Neural cell (in vitro differentiated cells): Measurements from ENCODE around the gene TSPAN18. TPM values are rescaled to one million over a fixed set of nuclear protein-coding genes. Genes with fewer than 3 reads are reported as not detected.

Experiments
- H2AFZ ChIP-seq: fragments of 200-600, 300-800 bp; sonication (generic), shearing (Covaris generic); 2 replicates; pipeline ENCODE4 v1.6.0; 2014; ENCODE audit warnings: low read depth, mild to moderate bottlenecking, antibody characterized with exemption, low read length, moderate library complexity
- H3F3A ChIP-seq: fragments of 200-600 bp; shearing (Covaris generic); 2 replicates; pipeline ENCODE4 v1.6.1; 2016; ENCODE audit warnings: mild to moderate bottlenecking, moderate library complexity, mixed read lengths, antibody characterized with exemption, low read length; ENCODE audit not compliant: insufficient read depth, poor library complexity, severe bottlenecking
- H3K27ac ChIP-seq: fragments of 200-600, 300-800 bp; sonication (generic), shearing (Covaris generic); 2 replicates; pipeline ENCODE4 v1.5.1; 2014; ENCODE audit warnings: mild to moderate bottlenecking, low read length, moderate library complexity
- H3K27me3 ChIP-seq: fragments of 300-800, 200-600 bp; sonication (generic), shearing (Covaris generic); 2 replicates; pipeline ENCODE4 v1.6.0; 2014; ENCODE audit warnings: mild to moderate bottlenecking, low read depth, low read length, moderate library complexity; ENCODE audit not compliant: insufficient read depth
- H3K36me3 ChIP-seq: fragments of 300-800, 200-600 bp; sonication (generic), shearing (Covaris generic); 2 replicates; pipeline ENCODE4 v1.5.1; 2014; ENCODE audit warnings: mild to moderate bottlenecking, antibody characterized with exemption, low read length, moderate library complexity; ENCODE audit not compliant: insufficient read depth
- H3K4me2 ChIP-seq: fragments of 300-800, 200-600 bp; sonication (generic), shearing (Covaris generic); 2 replicates; pipeline ENCODE4 v1.6.0; 2014; ENCODE audit warnings: mild to moderate bottlenecking, low read length
- H3K4me3 ChIP-seq: fragments of 300-800, 200-600 bp; sonication (generic), shearing (Covaris generic); 2 replicates; pipeline ENCODE4 v1.5.1; 2014; ENCODE audit warnings: mild to moderate bottlenecking, low read length, moderate library complexity
- H3K79me2 ChIP-seq: fragments of 200-600 bp; shearing (Covaris generic); replicated peaks from 2 replicates; pipeline ENCODE4 v1.6.0; 2014; ENCODE audit warnings: mild to moderate bottlenecking, low read length, moderate library complexity; ENCODE audit not compliant: insufficient read depth
- H3K9ac ChIP-seq: fragments of 300-800, 200-600 bp; sonication (generic), shearing (Covaris generic); 2 replicates; pipeline ENCODE4 v1.6.1; 2016; ENCODE audit warnings: mild to moderate bottlenecking, low read length, mixed read lengths
- H3K9me2 ChIP-seq: fragments of 200-600 bp; shearing (Covaris generic); 2 replicates; pipeline ENCODE4 v1.6.1; 2016; ENCODE audit warnings: mild to moderate bottlenecking, low read length, mixed read lengths; ENCODE audit not compliant: insufficient read depth
- H3K9me3 ChIP-seq: fragments of 200-600, 300-800 bp; sonication (generic), shearing (Covaris generic); 2 replicates; pipeline ENCODE4 v1.6.1; 2016; ENCODE audit warnings: mild to moderate bottlenecking, mixed run types, low read length, moderate library complexity, mixed read lengths
- H4K20me1 ChIP-seq: fragments of 200-600 bp; shearing (Covaris generic); 2 replicates; pipeline ENCODE4 v1.6.1; 2016; ENCODE audit warnings: mild to moderate bottlenecking, mixed run types; ENCODE audit not compliant: insufficient read depth
- CTCF ChIP-seq: fragments of 450-650 bp; IDR thresholded peaks from 2 replicates; pipeline ENCODE4 v1.5.1; 2014; ENCODE audit warnings: antibody characterized with exemption, mild to moderate bottlenecking, moderate library complexity; ENCODE audit not compliant: poor library complexity, severe bottlenecking
- EP300 ChIP-seq: fragments of 450-650 bp; conservative IDR thresholded peaks from 2 replicates; pipeline ENCODE4 v1.6.1; 2014; ENCODE audit warnings: antibody characterized with exemption, mild to moderate bottlenecking, moderate library complexity; ENCODE audit not compliant: poor library complexity, severe bottlenecking
- EZH2 ChIP-seq: fragments of 200-600, 300-800 bp; shearing (Covaris generic), sonication (generic); IDR thresholded peaks from 2 replicates; pipeline ENCODE4 v1.6.1; 2014; ENCODE audit warnings: antibody characterized with exemption, low read length, borderline replicate concordance, mild to moderate bottlenecking; ENCODE audit not compliant: insufficient read depth, poor library complexity, severe bottlenecking
- MXI1 ChIP-seq: fragments of 450-650 bp; conservative IDR thresholded peaks from 2 replicates; pipeline ENCODE4 v1.6.1; 2014; ENCODE audit warnings: antibody characterized with exemption, mild to moderate bottlenecking; ENCODE audit not compliant: poor library complexity, severe bottlenecking
- POLR2AphosphoS5 ChIP-seq: IDR thresholded peaks from 2 replicates; pipeline ENCODE4 v1.6.1; 2012
- RAD21 ChIP-seq: fragments of 450-650 bp; conservative IDR thresholded peaks from 2 replicates; pipeline ENCODE4 v1.6.1; 2014; ENCODE audit warnings: antibody characterized with exemption, mild to moderate bottlenecking, moderate library complexity
- REST ChIP-seq: IDR thresholded peaks from 2 replicates; pipeline ENCODE4 v1.6.1; 2012; ENCODE audit warnings: borderline replicate concordance
- SMC3 ChIP-seq: fragments of 450-650 bp; conservative IDR thresholded peaks from 2 replicates; pipeline ENCODE4 v1.6.1; 2014; ENCODE audit warnings: antibody characterized with exemption, mild to moderate bottlenecking, moderate library complexity; ENCODE audit not compliant: poor library complexity
- TAF1 ChIP-seq: IDR thresholded peaks from 2 replicates; pipeline ENCODE4 v1.6.1; 2012; ENCODE audit warnings: low read depth
- polyA plus RNA-seq: library from polyadenylated mRNA; depleted of rRNA; stranded (reverse); fragments of >200 nt; gene quantifications from 2 replicates; pipeline ENCODE4 v1.2.3, GENCODE V29; 2014

Gene TSPAN18
- polyA plus RNA-seq, 1 donor from 2014 or later: 8.4 TPM

DNA sequence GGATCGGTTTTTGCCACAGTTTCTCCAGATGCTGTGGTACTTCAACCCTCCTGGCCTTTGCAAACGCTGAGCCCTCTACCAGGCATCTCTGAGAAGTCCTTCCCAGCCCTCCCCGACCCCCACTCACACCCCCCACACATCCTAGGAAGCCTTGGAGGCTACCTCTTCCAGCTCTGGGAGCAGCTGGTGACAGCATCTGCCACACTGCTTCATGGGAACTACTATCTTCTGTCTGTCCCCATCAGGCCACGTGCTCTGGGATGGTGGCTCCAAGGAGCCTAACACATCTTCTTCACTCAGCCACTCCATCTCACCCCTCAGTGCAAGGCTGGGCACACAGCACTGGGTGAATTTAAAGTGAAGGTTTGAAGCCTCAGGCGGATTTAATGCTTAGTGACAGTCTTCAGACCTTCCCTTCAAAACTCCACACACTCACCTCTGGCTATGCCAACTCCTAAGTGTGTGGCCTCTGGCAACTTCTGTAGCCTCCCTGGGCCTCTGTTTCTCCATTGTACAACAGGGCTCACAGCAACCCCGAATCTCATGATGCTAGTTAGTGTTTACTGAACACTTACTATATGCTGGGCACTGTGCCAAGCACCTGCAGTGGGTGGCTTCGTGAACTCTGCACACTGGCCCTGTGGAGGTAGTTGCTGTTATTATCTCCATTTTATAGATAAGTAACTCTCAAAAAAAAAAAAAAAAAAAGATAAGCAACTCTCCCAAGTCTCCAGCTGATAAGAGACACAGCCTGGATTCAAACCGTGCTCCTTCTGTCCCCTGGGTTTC lies 231.2 kb downstream of the TSPAN18 start:
- H3K9ac ChIP-seq: no peak overlapping the region
- no peak for TF ChIP-seq EZH2
- no peak for TF ChIP-seq CTCF
- TF ChIP-seq EP300: no peak
- TF ChIP-seq TAF1: no peak
- no peak for TF ChIP-seq MXI1
- TF ChIP-seq RAD21: no peak
- TF ChIP-seq SMC3: no peak
- TF ChIP-seq REST: no peak
- TF ChIP-seq POLR2AphosphoS5: no peak
- H3K4me2 ChIP-seq: no peak overlapping the region
- H3K9me3 ChIP-seq: no peaks in the 10 kb centered on the region
- H3K36me3 ChIP-seq: no peaks in the 10 kb centered on the region
- H3K9me2 ChIP-seq: no peaks in the 10 kb centered on the region
- H3K79me2 ChIP-seq: no peaks in the 10 kb centered on the region
- H3K27ac ChIP-seq: no peak overlapping the region
- H4K20me1 ChIP-seq: no peaks in the 10 kb centered on the region
- H3F3A ChIP-seq: no peaks in the 10 kb centered on the region
- H3K27me3 ChIP-seq: no peaks in the 10 kb centered on the region
- no peak overlapping the region for H3K4me3 ChIP-seq
- no peak overlapping the region for H2AFZ ChIP-seq

GRCh38 chr11:44959064-44959463 lies 232.3 kb downstream of the TSPAN18 start:
- Histone ChIP-seq H3K27me3 (no peaks in the 10 kb centered on the region), H3K27ac (no peak overlapping the region), H3F3A (no peaks in the 10 kb centered on the region), H3K9ac (no peak overlapping the region), H3K9me2 (no peaks in the 10 kb centered on the region), H3K36me3 (no peaks in the 10 kb centered on the region), H4K20me1 (no peaks in the 10 kb centered on the region), H3K4me2 (no peak overlapping the region), H3K9me3 (no peaks in the 10 kb centered on the region), H3K79me2 (no peaks in the 10 kb centered on the region), H3K4me3 (no peak overlapping the region), H2AFZ (no peak overlapping the region)
- TF ChIP-seq CTCF (no peak), POLR2AphosphoS5 (no peak), SMC3 (no peak), RAD21 (no peak), REST (no peak), MXI1 (no peak), EZH2 (no peak), EP300 (no peak), TAF1 (no peak)
